ENCODE data around the gene PDE1C.

The PDE1C gene

GRCh38 chr7:32048970-32049491 is 21.2 kb downstream of the PDE1C start:
- Histone ChIP-seq H3K27me3 (ENCODE audit: control insufficient read depth in 5 of 5, insufficient read depth in 4 of 5, low read length in 5 of 5) (no peaks in the 10 kb centered on the region), H3K9ac (ENCODE audit: low read length in 5 of 5) (no peak overlapping the region), H3K27ac (ENCODE audit: low read depth, low read length) (no peak overlapping the region)

GRCh38 chr7:32047801-32048200 is 22.4 kb downstream of the PDE1C start:
- Histone ChIP-seq H3K4me3 (ENCODE audit: low read depth in 1 of 5, low read length in 5 of 5) (no peak overlapping the region), H3K36me3 (ENCODE audit: control insufficient read depth in 5 of 5, insufficient read depth in 5 of 5, low read length in 5 of 5) (no peaks in the 10 kb centered on the region), H3K9me3 (ENCODE audit: control insufficient read depth in 5 of 5, low read length in 5 of 5) (no peaks in the 10 kb centered on the region), H3K4me1 (ENCODE audit: control insufficient read depth in 5 of 5, insufficient read depth in 5 of 5, low read length in 5 of 5) (no peaks in the 10 kb centered on the region), H3K27me3 (ENCODE audit: control insufficient read depth in 5 of 5, insufficient read depth in 4 of 5, low read length in 5 of 5) (no peaks in the 10 kb centered on the region), H3K9ac (ENCODE audit: low read length in 5 of 5) (no peak overlapping the region), H3K27ac (ENCODE audit: low read depth, low read length) (no peak overlapping the region)

More at GRCh38 chr7:32048970-32049491, 21.2 kb downstream of the PDE1C start:
- Histone ChIP-seq H3K9me3 (ENCODE audit: control insufficient read depth in 5 of 5, low read length in 5 of 5) (no peaks in the 10 kb centered on the region), H3K4me3 (ENCODE audit: low read depth in 1 of 5, low read length in 5 of 5) (no peak overlapping the region), H3K36me3 (ENCODE audit: control insufficient read depth in 5 of 5, insufficient read depth in 5 of 5, low read length in 5 of 5) (no peaks in the 10 kb centered on the region), H3K4me1 (ENCODE audit: control insufficient read depth in 5 of 5, insufficient read depth in 5 of 5, low read length in 5 of 5) (no peaks in the 10 kb centered on the region)

- no peak overlapping the region for H3K27ac ChIP-seq (ENCODE audit: low read depth, low read length)
- H3K9ac ChIP-seq (ENCODE audit: low read length in 5 of 5): no peak overlapping the region
- H3K36me3 ChIP-seq (ENCODE audit: control insufficient read depth in 5 of 5, insufficient read depth in 5 of 5, low read length in 5 of 5): no peaks in the 10 kb centered on the region
- H3K27me3 ChIP-seq (ENCODE audit: control insufficient read depth in 5 of 5, insufficient read depth in 4 of 5, low read length in 5 of 5): no peaks in the 10 kb centered on the region
- H3K9me3 ChIP-seq (ENCODE audit: control insufficient read depth in 5 of 5, low read length in 5 of 5): no peaks in the 10 kb centered on the region
- no peaks in the 10 kb centered on the region for H3K4me1 ChIP-seq (ENCODE audit: control insufficient read depth in 5 of 5, insufficient read depth in 5 of 5, low read length in 5 of 5)
- H3K4me3 ChIP-seq (ENCODE audit: low read depth in 1 of 5, low read length in 5 of 5): no peak overlapping the region
These were observed 23.1 kb downstream of the PDE1C start for GRCh38 chr7:32047075-32047474.

- Histone ChIP-seq H3K9me3 (ENCODE audit: control insufficient read depth in 5 of 5, low read length in 5 of 5) (no peaks in the 10 kb centered on the region), H3K4me3 (ENCODE audit: low read depth in 1 of 5, low read length in 5 of 5) (no peak overlapping the region), H3K4me1 (ENCODE audit: control insufficient read depth in 5 of 5, insufficient read depth in 5 of 5, low read length in 5 of 5) (no peaks in the 10 kb centered on the region)
These were observed 25.0 kb downstream of the PDE1C start for GRCh38 chr7:32045228-32045627.

GRCh38 chr7:32044739-32045138 is 25.5 kb downstream of the PDE1C start:
- Histone ChIP-seq H3K9me3 (ENCODE audit: control insufficient read depth in 5 of 5, low read length in 5 of 5) (no peaks in the 10 kb centered on the region), H3K36me3 (ENCODE audit: control insufficient read depth in 5 of 5, insufficient read depth in 5 of 5, low read length in 5 of 5) (no peaks in the 10 kb centered on the region), H3K27ac (ENCODE audit: low read depth, low read length) (no peak overlapping the region), H3K4me1 (ENCODE audit: control insufficient read depth in 5 of 5, insufficient read depth in 5 of 5, low read length in 5 of 5) (no peaks in the 10 kb centered on the region), H3K27me3 (ENCODE audit: control insufficient read depth in 5 of 5, insufficient read depth in 4 of 5, low read length in 5 of 5) (no peaks in the 10 kb centered on the region), H3K4me3 (ENCODE audit: low read depth in 1 of 5, low read length in 5 of 5) (no peak overlapping the region), H3K9ac (ENCODE audit: low read length in 5 of 5) (no peak overlapping the region)

More at GRCh38 chr7:32045228-32045627, 25.0 kb downstream of the PDE1C start:
- no peaks in the 10 kb centered on the region for H3K27me3 ChIP-seq (ENCODE audit: control insufficient read depth in 5 of 5, insufficient read depth in 4 of 5, low read length in 5 of 5)
- H3K9ac ChIP-seq (ENCODE audit: low read length in 5 of 5): no peak overlapping the region
- no peaks in the 10 kb centered on the region for H3K36me3 ChIP-seq (ENCODE audit: control insufficient read depth in 5 of 5, insufficient read depth in 5 of 5, low read length in 5 of 5)
- no peak overlapping the region for H3K27ac ChIP-seq (ENCODE audit: low read depth, low read length)

- Histone ChIP-seq H3K27me3 (ENCODE audit: control insufficient read depth in 5 of 5, insufficient read depth in 4 of 5, low read length in 5 of 5) (no peaks in the 10 kb centered on the region), H3K4me1 (ENCODE audit: control insufficient read depth in 5 of 5, insufficient read depth in 5 of 5, low read length in 5 of 5) (no peaks in the 10 kb centered on the region), H3K27ac (ENCODE audit: low read depth, low read length) (no peak overlapping the region), H3K9me3 (ENCODE audit: control insufficient read depth in 5 of 5, low read length in 5 of 5) (no peaks in the 10 kb centered on the region), H3K9ac (ENCODE audit: low read length in 5 of 5) (no peak overlapping the region), H3K4me3 (ENCODE audit: low read depth in 1 of 5, low read length in 5 of 5) (no peak overlapping the region), H3K36me3 (ENCODE audit: control insufficient read depth in 5 of 5, insufficient read depth in 5 of 5, low read length in 5 of 5) (no peaks in the 10 kb centered on the region)
These were observed 26.5 kb downstream of the PDE1C start for GRCh38 chr7:32043688-32044087.

- Histone ChIP-seq H3K36me3 (ENCODE audit: control insufficient read depth in 5 of 5, insufficient read depth in 5 of 5, low read length in 5 of 5) (no peaks in the 10 kb centered on the region), H3K4me3 (ENCODE audit: low read depth in 1 of 5, low read length in 5 of 5) (no peak overlapping the region), H3K27me3 (ENCODE audit: control insufficient read depth in 5 of 5, insufficient read depth in 4 of 5, low read length in 5 of 5) (no peaks in the 10 kb centered on the region), H3K4me1 (ENCODE audit: control insufficient read depth in 5 of 5, insufficient read depth in 5 of 5, low read length in 5 of 5) (no peaks in the 10 kb centered on the region), H3K9ac (ENCODE audit: low read length in 5 of 5) (no peak overlapping the region), H3K27ac (ENCODE audit: low read depth, low read length) (no peak overlapping the region), H3K9me3 (ENCODE audit: control insufficient read depth in 5 of 5, low read length in 5 of 5) (no peaks in the 10 kb centered on the region)
These were observed 27.3 kb downstream of the PDE1C start for GRCh38 chr7:32042900-32043299.

GRCh38 chr7:32039000-32039756 is 31.0 kb downstream of the PDE1C start:
- H3K27me3 ChIP-seq (ENCODE audit: control insufficient read depth in 5 of 5, insufficient read depth in 4 of 5, low read length in 5 of 5): no peaks in the 10 kb centered on the region
- H3K27ac ChIP-seq (ENCODE audit: low read depth, low read length): no peak overlapping the region
- no peak overlapping the region for H3K9ac ChIP-seq (ENCODE audit: low read length in 5 of 5)
- no peaks in the 10 kb centered on the region for H3K4me1 ChIP-seq (ENCODE audit: control insufficient read depth in 5 of 5, insufficient read depth in 5 of 5, low read length in 5 of 5)
- no peaks in the 10 kb centered on the region for H3K36me3 ChIP-seq (ENCODE audit: control insufficient read depth in 5 of 5, insufficient read depth in 5 of 5, low read length in 5 of 5)
- H3K4me3 ChIP-seq (ENCODE audit: low read depth in 1 of 5, low read length in 5 of 5): no peak overlapping the region
- H3K9me3 ChIP-seq (ENCODE audit: control insufficient read depth in 5 of 5, low read length in 5 of 5): no peaks in the 10 kb centered on the region

GRCh38 chr7:32037650-32038198 is 32.5 kb downstream of the PDE1C start:
- Histone ChIP-seq H3K4me3 (ENCODE audit: low read depth in 1 of 5, low read length in 5 of 5) (no peak overlapping the region), H3K9ac (ENCODE audit: low read length in 5 of 5) (no peak overlapping the region), H3K27ac (ENCODE audit: low read depth, low read length) (no peak overlapping the region), H3K27me3 (ENCODE audit: control insufficient read depth in 5 of 5, insufficient read depth in 4 of 5, low read length in 5 of 5) (no peaks in the 10 kb centered on the region), H3K9me3 (ENCODE audit: control insufficient read depth in 5 of 5, low read length in 5 of 5) (no peaks in the 10 kb centered on the region), H3K4me1 (ENCODE audit: control insufficient read depth in 5 of 5, insufficient read depth in 5 of 5, low read length in 5 of 5) (no peaks in the 10 kb centered on the region), H3K36me3 (ENCODE audit: control insufficient read depth in 5 of 5, insufficient read depth in 5 of 5, low read length in 5 of 5) (no peaks in the 10 kb centered on the region)

GRCh38 chr7:32036557-32036956 is 33.6 kb downstream of the PDE1C start:
- H3K4me3 ChIP-seq (ENCODE audit: low read depth in 1 of 5, low read length in 5 of 5): no peak overlapping the region
- no peak overlapping the region for H3K27ac ChIP-seq (ENCODE audit: low read depth, low read length)
- no peaks in the 10 kb centered on the region for H3K36me3 ChIP-seq (ENCODE audit: control insufficient read depth in 5 of 5, insufficient read depth in 5 of 5, low read length in 5 of 5)
- no peaks in the 10 kb centered on the region for H3K27me3 ChIP-seq (ENCODE audit: control insufficient read depth in 5 of 5, insufficient read depth in 4 of 5, low read length in 5 of 5)
- no peaks in the 10 kb centered on the region for H3K9me3 ChIP-seq (ENCODE audit: control insufficient read depth in 5 of 5, low read length in 5 of 5)
- H3K4me1 ChIP-seq (ENCODE audit: control insufficient read depth in 5 of 5, insufficient read depth in 5 of 5, low read length in 5 of 5): no peaks in the 10 kb centered on the region
- no peak overlapping the region for H3K9ac ChIP-seq (ENCODE audit: low read length in 5 of 5)
